OCI-M2 (cell line): ENCODE results near the gene DISC1.

Experiments used
- DNase-seq: peaks from one replicate; lab custom pipeline; 2025; ENCODE audit not compliant: unreplicated experiment; lab: John Stamatoyannopoulos, UW

DISC1 gene

DNA sequence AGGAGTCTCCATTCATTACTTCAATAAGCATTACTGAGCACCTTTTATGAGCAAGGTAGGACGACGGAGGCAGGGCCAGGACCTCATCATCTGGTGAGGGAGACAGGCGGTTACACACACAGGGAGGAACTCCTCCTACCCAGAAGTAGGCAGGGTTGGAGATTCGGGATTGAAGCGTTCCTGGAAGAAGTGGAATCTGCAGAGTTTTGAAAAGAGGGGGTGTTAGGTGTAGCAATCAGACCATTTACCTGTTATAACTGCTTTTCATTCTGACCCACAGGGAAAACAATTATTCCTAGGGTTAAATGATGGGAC is 392.4 kb downstream of the DISC1 start:
- no peak for DNase-seq

DNA sequence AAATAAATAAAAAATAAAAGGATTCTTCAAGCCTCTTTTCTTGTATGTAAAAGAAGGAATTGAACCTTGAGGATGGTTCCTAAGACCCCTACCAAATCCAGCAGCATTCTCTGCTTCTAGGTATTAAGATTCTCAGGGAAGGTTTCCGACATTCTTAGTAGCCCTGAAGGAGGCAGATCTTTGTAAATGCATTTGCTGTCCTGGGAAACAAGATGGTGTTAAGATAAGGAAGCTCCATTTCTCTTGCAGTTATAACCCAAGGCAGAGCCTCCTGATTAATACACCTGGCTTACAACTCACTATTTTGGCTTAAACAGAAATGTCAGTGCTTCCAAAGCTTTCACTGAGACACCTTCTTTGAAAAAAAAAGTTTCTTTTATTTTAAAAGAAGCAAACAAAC is 393.8 kb downstream of the DISC1 start:
- DNase-seq = no peak

DNA sequence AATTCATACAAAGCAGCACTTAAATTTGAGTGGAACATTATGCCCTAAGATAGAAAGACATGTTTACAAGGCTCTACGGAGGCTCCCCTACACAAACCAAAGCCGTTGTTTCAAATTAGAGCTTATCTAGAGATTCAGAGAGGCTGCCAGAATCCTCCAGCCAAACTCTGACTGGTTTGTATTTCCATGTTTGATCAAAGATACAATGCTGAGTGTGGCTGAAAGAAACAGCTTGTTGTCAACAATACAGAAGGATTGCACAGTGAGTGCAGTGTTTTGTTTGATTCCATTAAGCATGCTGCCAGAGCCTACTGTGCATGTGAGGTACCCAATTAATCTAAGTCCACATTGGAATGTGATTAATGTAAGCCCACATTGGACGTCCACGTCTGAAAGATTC is 402.7 kb downstream of the DISC1 start:
- DNase-seq = no peak

DNA sequence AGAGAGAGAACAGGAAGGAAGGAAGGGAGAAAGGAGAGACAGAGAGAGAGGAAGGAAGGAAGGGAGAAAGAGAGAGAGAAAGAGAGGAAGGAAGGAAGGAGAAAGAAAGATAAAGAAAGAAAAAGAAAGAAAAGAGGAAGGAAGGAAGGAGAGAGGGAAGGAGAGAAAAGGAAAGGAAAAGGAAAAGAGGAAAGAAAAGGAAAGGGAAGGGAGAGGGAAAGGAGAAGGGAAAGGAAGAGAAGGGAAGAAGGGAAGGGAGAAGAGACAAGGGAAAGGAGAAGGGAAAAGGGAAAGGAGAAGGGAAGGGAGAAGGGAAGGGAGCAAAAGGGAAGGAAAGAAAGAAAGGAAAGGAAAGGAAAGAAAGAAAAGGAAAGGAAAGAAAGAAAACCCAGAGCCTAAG is 404.6 kb downstream of the DISC1 start:
- DNase-seq = no peak

DNA sequence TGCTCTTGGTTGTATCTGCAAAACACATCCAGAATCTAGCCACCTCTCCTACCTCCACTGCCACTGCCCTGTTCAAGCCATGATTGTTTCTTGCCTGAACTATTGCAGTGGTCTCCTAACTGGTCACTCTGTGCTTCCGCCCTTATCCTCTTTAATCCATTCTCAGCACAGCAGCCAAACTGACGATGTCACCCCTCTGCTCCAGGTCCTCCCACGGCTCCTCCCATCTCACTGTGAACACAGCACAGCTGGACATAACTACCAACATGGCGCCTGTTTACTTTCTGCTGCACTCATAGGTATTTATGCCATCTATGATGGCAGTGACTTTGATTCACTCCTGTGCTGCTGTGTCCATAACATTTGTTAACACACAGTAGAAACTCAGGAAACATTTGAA is 406.7 kb downstream of the DISC1 start:
- DNase-seq = no peak

DNA sequence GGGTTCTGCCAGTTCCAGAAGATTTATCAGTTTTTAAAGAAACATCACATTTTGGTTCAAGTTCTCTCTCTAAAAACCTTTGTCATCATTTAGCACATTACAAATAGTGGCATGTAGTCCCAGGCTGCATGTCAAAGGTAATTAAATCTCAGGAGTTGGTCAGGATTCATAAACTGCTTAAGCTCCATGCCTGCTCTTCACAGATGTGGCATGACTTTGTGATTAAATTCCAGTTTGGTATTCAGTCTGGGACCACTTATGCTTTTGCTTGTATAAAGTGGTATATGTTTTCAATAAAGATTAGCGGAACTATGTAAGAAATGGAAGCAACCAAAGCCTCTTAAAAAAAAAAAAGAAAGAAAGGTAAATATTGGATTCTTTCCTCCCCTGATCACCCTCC is 408.0 kb downstream of the DISC1 start:
- DNase-seq = no peak

DNA sequence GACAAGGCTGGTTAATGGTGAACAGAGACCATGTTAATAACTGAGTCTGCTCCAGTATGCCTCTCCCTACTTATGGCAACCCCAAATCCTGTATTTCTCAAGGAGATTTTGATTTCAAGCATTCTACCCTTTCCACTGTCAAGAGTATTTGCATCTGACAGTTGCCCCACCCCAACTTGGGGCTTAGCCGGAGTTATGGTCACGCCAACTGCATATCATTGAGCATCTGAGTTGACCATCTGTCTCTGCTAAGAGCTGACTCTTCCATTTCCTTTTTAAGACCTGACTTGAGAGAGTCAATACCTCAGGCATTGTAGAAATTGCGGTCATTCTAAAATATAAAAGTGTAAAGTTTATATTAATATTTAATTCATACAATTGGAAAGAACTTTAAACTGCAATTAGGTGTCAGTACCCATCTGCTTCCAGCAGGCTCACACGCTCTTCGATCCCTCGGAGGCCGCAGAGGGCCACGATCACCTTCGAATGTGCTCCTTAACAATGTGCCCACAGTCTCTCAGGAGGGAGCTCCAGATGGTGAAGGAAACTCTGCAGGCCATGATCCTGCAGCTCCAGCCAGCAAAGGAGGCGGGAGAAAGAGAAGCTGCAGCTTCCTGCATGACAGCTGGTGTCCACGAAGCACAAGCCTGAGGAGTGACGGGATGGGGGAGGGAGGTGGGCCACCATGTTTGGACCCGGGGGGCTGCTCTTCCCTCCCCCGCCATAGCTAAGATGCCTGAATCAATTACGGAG is 409.8 kb downstream of the DISC1 start:
- no peak for DNase-seq

DNA sequence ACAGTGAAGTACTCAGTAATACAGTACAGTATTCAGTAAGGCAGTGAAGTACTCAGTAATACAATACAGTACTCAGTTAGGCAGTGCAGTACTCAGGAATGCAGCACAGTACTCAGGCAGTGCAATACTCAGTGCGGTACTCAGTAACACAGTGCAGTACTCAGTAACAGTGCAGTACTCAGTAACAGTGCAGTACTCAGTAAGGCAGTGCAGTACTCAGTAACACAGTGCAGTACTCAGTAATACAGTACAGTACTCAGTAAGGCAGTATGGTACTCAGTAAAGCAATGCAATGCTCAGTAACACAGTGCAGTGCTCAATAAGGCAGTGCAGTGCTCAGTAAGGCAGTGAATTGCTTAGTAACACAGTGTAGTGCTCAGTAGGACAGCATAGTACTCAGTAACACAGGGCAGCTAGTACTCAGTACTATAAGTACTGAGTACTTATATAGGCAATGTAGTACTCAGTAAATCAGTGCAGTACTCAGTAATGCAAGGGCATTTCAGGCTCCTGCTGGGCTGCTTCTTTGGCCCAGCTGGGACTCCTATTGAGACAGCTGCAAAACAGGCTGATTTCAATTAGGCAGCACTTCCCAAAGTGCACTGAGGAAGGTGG is 411.3 kb downstream of the DISC1 start:
- DNase-seq = no peak

DNA sequence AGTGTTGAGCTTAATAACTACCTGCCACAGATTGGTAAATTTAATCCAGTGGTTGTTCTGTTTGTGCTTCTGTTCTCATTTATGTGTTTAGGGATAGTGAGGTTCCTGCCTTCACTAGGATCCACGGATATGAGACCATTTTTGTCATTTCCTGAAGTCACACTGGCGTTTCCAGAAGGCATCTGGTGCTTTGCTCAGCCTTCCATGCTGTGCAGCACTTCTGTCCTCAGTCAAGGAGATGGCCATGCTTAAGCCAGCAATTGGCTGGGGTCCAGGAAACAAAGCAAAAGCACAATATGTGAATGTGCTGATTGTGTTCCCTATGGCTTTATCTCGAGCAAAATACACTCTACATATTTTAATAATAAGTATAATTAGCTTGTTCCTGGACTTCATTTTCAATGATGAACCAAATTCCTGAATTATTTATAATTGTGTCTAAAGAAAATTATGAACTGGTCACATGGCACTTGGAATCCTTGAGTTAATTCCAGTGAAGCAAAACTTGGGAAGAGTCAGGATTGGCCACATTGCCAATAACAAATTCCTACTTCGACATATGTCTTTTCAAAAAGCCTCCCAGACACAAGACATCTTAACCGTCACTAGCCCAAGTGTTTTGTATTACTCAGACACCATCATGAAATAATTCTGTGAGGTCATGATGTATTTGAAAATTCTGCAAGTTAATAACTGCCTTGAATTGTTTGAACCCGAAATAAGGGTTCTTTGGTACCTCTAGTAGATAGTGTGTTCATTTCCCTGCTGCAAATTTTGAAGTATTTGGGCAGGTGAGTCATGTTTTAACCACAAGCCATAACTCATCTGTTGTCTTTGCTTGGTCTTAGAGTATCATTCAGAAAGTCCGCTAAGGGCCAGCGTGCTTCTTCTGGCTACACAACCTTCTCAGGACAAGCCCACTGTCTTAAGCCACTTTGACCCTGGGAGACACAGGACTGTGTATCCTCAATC is 412.4 kb downstream of the DISC1 start:
- no peak for DNase-seq

DNA sequence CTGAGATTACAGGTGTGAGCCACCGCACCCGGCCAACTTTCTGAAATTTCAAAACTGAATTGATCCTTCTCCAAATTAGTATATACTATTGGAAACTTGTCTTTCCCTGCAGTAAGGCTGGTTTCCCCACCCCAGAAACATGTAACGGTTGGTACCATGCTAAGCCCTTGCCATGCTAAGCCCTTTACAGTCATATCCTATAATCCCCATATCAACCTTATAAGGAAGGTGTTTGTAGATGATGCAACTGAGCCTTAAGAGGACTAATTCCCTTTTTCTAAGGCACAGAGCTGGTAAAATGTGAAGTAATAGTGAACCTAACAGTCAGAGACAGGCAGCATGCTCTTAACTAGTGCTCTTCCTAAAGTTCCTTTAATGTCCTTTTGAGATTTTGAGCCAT is 413.7 kb downstream of the DISC1 start:
- DNase-seq = no peak

DNA sequence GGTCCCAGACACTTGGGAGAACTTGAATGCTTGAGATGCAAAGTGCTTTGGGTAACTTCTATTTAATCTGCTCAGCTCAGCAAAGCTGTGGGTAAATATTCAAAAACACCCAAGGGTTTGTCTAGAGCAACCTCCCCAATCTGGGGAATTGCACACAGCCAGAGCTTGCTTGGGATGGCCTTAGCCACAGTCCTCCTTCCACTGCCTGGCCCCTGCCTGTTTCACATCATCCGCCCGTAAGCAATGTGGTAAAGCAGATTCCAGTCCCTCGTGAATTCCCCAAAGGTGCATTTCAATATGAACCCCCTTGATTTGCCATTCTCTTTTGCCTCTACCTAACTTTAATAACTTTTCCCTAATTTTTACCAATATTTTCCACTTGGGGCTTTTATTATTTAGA is 418.1 kb downstream of the DISC1 start:
- DNase-seq = no peak

DNA sequence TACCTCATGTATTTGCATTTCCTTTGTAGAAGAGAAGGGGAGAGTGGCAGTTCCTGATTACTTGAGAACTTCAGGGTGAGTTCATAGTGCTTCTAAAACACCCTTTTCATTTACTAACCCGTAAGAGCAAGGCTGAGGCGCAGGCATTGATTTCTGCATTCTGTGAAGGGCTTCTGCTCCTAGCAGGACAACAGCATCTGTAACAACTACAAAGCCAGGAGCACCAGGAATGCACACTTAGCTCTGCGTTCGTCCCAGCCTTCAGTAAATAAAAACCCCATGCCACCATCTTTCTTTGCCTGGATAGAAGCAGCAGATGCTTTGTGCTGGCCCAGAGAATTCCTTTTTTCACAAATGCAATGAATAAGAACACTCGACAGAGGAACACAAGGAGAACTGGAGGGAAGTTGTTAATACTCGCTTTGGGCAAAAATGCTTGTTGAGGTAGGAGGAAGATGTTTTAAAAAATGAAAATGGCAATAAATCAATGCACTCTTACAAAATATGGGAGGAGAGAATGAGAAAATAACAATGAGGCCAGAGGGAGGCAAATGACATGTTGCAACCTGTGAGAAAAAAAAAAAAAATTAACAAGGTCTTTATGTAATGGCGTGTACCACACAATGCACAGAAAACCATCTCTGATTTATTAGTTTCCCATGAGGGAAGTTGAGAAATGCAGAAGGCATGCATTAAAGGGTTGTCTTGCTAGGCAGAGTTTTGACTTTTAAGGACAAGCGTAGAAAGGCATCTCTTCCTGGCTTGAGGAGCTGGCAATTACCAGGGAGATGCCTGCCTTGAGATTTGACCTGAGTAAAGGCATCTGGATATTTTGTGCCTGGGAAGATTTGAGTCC is 418.8 kb downstream of the DISC1 start:
- DNase-seq = no peak

DNA sequence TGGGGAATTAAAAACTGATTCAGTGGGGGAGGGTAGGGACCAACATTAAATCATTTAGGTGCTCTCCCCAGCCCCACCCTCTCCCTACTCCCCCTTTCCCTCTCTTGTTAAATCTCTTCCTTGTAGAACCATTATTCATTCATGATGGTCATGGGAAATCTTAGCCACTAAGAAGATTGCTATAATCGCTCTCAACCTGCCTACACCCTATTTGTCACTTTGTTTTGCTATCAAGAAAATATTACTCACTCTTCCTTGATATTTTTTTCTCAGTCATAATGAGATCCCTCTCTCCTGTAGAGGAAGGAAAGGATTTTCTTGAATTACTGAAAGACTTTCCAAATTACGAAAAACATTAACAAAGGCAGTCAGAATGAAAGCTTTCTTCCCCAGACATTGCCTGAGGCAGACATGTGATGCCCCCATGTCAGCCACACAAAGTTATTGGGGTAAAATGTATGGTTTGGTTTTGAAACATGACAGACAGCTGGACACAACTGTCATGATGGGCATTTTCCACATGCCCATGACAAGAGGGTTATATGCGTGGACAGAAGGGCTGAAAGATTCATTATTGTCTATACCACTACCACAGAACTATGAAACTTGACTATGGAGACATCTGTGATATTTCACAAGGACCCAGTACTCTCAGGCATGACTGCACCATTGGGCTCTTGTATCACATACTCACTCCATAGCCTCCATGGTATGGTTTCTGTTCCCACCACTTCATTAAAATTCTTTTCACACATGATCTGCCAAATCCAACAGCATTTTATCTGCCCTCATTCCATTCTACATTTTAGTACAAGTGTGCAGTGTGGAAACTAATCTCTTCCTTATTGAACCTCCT is 420.1 kb downstream of the DISC1 start:
- no peak for DNase-seq

DNA sequence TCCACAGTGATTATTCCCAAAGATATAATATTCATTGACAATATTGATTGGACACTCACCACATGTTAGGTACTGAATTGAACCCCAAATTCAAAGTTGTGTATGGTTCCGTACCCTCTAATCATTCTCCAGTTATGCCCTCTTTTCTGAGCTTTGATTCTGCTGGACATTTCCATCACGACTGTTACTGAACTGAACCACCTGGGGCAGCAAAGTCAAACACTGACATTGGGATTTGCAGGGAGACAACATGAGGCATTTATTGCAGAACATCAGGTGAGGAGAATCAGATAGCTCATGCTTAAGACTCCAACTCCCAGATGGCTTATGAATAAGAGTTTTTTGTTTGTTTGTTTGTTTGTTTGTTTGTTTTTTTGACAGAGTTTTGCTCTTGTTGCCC is 420.9 kb downstream of the DISC1 start:
- no peak for DNase-seq

DNA sequence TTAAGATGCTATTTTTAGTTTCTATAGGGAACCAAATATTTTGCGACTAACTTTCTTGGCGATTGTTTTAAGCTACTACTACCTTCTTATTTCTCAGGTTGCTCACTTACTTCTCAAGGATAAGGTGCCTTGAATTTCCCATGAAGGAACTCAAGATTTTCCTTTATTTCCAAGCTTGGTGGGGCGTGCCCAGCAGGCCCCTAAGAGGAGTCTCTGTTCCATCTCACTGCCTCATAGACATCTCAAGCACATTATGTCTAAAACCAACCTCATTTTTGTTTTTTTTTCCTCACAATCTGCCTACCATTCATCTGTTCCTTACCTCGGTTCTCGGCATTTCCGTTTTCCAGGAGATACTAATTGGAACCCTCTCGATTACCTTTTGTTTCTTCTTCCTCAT is 421.9 kb downstream of the DISC1 start:
- no peak for DNase-seq

DNA sequence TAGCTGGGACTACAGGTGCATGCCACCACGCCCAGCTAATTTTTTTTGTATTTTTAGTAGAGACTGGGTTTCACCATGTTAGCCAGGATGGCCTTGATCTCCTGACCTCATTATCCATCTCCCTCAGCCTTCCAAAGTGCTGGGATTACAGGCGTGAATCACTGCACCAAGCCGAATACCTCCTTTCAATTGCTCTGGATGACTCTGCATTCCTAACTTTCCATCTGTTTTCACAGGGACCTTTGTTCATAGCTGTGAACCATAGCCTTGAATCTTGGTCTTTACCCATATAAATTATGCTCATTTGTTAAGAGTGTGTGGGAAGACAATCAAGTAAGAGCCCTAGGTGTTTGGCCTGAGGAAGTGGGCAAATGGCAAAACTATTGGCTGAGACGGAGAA is 422.7 kb downstream of the DISC1 start:
- no peak for DNase-seq

DNA sequence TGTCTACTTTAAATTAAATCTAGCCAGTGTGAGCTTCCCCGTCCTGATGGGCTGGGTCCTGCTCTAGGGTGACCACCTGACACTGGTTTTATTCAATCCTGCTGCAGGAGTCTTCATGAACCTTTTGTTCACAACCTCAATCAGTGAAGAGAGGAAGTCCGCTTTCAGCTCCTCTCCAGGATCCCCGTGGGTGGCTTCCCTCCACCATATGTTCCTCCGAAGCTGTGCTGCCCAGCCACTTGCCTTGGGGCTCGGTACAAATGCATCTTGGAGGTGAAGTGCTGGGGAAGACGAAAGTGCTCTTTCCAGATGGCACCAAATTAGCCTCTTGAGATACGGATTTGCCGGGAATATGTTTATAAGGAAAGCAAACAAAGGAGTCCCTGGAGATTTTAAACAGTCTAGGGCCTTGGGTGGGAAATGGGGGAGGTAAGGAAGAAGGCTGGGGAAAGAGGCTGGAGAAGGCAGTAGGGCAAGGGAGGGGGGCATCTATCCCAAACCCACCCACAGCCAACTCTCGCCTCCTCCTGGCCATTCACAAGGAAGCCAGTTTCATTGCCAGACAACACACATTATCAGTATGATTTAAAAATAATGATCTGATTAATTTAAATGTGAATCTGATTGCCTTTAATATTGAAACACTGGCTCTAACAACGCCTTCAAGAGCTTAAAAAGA is 430.8 kb downstream of the DISC1 start:
- no peak for DNase-seq

DNA sequence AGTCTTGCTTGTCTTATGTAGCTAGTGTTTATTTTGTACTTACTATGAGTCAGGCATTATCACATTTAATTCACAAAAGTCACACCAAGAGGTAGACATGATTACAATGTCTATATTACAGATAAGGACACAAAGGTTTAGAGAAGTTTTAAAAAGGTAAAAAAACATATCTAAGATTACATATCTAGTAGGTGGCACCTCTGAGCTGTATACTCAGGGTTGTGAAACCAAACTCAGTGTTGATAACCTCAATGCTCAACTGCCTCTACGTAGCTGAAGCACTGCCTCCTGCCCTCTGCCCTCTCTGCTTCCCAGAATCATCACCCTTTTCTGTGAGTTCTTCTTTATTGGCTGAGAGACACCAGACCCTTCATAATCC is 431.3 kb downstream of the DISC1 start:
- DNase-seq = no peak

DNA sequence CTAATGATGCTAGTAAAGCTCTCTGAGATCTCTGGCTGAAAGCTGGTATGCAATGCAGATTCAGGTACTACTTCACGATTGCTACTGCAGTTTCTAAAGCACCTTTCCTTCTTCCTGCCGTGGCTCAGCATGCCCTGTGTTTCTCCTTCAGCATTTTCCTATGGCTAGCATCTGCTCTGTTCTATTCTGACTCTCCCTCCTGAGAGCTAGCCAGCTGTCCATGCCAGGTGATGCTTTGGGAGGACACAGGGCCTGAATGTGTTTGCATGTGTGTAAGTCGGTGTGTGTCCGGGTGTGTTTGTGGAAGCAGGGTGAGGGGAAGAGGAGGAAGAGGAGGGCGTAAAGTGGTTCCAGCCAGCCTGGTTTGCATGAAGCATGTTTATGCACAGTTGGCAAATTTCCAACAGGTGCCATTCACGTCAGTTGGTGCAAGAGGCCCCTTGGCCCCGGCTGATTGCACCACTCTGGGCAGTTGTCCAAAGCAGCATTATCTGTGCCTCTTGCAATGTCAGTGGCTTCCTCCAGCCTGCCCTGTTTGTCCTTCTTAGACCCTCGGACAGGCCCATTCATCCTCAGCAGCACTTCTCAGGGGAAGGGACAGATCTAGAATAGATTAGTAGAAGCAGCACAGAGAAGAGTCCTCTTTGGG is 433.3 kb downstream of the DISC1 start:
- DNase-seq = no peak
